HepG2 (cell line): ENCODE data around the gene TYR.
"Not testable (repeated sequence)": the region's sequence is repeated elsewhere in the genome, so short reads cannot be mapped to it uniquely, and the experiment has no call there.

ENCODE experiments used
- CTCF ChIP-seq: sonication (generic); formaldehyde crosslinking; IDR thresholded peaks from 2 replicates; pipeline ENCODE4 v1.5.0; 2020; ENCODE audit warnings: mild to moderate bottlenecking, missing genetic modification reagents, moderate library complexity
- GATAD2A ChIP-seq: IDR thresholded peaks from 2 replicates; pipeline ENCODE4 v1.6.1; 2016
- PREB ChIP-seq: sonication (generic); formaldehyde crosslinking; IDR thresholded peaks from 2 replicates; pipeline ENCODE4 v1.4.0; 2020; ENCODE audit warnings: missing genetic modification reagents
- TAF1 ChIP-seq: sonication (generic); formaldehyde crosslinking; IDR thresholded peaks from 2 replicates; pipeline ENCODE4 v1.4.0; 2020; ENCODE audit warnings: missing genetic modification reagents

- not testable (repeated sequence) for TF ChIP-seq CTCF; GATAD2A (CRISPR knock-in tag); TAF1 (CRISPR knock-in tag); PREB (CRISPR knock-in tag)
Measured at GRCh38 chr11:89303029-89303428, 125.4 kb downstream of the TYR start.
